Smooth muscle cell of the brain vasculature (primary cell): Measurements from ENCODE around the gene NAA10.

Source experiments
- DNase-seq: peaks from one replicate; pipeline ENCODE4 v3.0.0-alpha.2; 2012; ENCODE audit warnings: low read depth, low spot score

NAA10 gene

GRCh38 chrX:153929576-153929975 is 5.3 kb downstream of the NAA10 start:
- DNase-seq, result no peak

GRCh38 chrX:153928846-153929245 is 6.0 kb downstream of the NAA10 start:
- no peak for DNase-seq

GRCh38 chrX:153927922-153928760 is 6.7 kb downstream of the NAA10 start:
- peak; percentile 93 for DNase-seq

- DNase-seq, result no peak
Observed at GRCh38 chrX:153927672-153927921, 7.2 kb downstream of the NAA10 start.

- DNase-seq, result no peak
Observed at GRCh38 chrX:153926858-153927671, 7.8 kb downstream of the NAA10 start.

GRCh38 chrX:153926552-153926857 is 8.3 kb downstream of the NAA10 start:
- DNase-seq, result no peak

- DNase-seq, result no peak
Observed at GRCh38 chrX:153925739-153926551, 8.9 kb downstream of the NAA10 start, which contains the start of gene ARHGAP4. ARHGAP4 (minus strand) TSS chrX:153926264; CDS start chrX:153926202, 62 bp downstream.

GRCh38 chrX:153925387-153925738 is 9.5 kb downstream of the NAA10 start:
- DNase-seq, result no peak

GRCh38 chrX:153924149-153924861 is 10.5 kb downstream of the NAA10 start:
- no peak for DNase-seq

GRCh38 chrX:153922932-153923857 is 11.6 kb downstream of the NAA10 start:
- no peak for DNase-seq

- DNase-seq, result no peak
Observed at GRCh38 chrX:153921511-153922446, 13.1 kb downstream of the NAA10 start.

- DNase-seq, result no peak
Observed at GRCh38 chrX:153921070-153921469, 13.8 kb downstream of the NAA10 start.

- no peak for DNase-seq
Observed at GRCh38 chrX:153920546-153920945, 14.3 kb downstream of the NAA10 start.

- no peak for DNase-seq
Observed at GRCh38 chrX:153919281-153919680, 15.6 kb downstream of the NAA10 start.

GRCh38 chrX:153917869-153918268 is 17.0 kb downstream of the NAA10 start:
- DNase-seq, result no peak

GRCh38 chrX:153913701-153914100 is 21.1 kb downstream of the NAA10 start:
- DNase-seq, result no peak

- no peak for DNase-seq
Observed at GRCh38 chrX:153913211-153913610, 21.6 kb downstream of the NAA10 start.

GRCh38 chrX:153911798-153912197 is 23.0 kb downstream of the NAA10 start:
- no peak for DNase-seq

GRCh38 chrX:153910446-153910845 is 24.4 kb downstream of the NAA10 start:
- no peak for DNase-seq

GRCh38 chrX:153909980-153910360 is 24.9 kb downstream of the NAA10 start:
- no peak for DNase-seq
